Measurements from ENCODE around the gene OPHN1. TPM values are rescaled to one million over a fixed set of nuclear protein-coding genes. Genes with fewer than 3 reads are reported as not detected.

OPHN1 gene
- total RNA-seq, 1 donor from 2014 or later: 4.7 TPM

DNA sequence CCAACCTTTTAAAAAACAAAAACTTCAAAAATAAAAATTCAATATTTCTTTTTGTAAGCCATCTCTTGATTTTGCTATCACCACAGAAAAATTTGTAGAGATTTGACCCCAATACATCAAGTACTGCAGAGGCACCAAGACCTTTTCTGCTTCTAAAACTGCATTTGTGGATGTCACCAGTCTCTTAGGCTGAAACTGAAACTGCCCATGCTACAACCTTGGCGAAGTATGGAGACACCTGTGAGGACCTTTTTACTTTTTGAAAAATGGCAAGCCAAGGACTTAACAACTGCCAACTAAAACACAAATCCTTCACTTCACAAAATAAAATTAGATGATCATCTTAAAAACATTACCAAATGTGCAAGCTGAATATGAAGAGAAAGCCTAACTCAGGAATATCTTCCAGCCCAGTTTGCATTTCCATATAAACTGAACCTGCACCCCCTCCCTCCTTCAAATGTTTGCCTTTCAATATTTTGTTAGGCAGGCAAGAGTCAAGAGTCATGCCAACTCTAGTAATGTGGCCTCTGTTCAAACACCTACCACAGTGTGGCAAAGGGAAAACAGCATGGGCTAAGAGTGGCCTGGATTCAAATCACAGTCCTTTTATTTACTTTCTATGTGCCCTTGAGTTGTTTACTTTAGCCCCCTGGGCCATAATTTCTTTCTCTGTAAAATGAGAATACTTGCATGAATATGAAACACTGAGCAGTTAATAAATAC is 389.4 kb downstream of the OPHN1 start:
- DNase-seq (ENCODE audit: low spot score): no peak
- intact Hi-C loops (cut with DNase I): no loop called here

DNA sequence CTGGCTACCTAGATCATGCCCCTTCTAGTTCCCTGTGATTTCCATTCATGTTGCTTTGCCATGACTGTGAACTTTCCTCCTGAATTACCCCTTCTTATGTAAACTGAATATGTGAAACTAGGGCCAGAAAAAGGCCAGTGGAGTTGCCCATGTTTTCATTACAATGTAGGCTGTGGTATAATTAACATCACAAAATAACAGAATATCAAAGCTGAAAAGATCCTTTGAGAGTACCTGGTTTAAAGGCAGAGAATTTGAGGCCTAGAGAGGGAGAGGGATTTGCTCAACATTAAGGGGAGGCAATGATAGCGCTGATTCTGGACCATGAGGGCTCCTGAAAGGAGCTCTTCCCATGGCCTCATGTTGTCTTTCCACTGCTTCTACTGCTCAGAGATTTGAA is 392.2 kb downstream of the OPHN1 start:
- DNase-seq (ENCODE audit: low spot score): no peak
- intact Hi-C loops (cut with DNase I): no loop called here

DNA sequence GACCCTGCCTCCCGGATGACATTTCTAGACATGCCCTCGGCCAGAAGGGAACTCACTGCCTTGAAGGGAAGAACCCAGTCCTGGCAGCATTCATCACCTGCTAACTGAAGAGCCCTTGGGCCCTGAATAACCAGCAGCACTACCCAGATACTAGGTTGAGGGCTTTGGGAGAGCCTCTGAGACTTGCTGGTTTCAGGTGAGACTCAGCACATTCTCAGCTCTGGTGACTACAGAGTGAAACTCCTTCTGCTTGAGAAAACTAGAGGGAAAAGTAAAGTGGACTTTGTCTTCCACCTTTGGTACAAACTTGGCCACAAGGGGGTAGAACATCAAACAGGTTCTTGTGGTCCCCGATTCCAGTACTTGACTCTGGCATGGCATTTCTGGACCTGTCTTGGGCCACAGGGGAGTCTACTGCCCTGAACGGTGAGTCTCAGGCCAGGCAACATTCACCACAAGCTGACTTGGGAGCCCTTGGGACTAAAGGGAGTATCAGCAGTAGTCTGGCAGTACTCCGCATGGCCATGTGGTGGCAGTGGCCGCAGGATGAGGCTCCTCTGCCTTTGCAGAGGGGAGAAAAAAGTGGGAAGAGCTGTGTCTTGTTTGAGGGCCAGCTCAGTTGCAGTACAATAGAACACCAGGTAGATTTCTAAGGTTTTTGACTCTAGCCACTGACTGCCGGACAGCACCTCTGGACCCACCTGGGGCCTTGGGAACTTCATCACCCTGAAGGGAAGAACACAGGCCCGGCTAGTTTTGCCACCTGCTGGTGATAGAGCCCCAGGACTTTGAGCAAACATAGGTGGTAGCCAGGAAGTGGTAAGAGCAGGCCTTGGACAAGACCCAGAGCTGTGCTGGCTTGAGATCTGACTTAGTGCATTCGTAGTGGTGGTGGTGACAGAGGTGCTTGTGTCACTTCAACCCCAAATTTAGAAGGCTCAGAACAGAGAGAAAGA is 414.8 kb downstream of the OPHN1 start:
- DNase-seq (ENCODE audit: low spot score): no peak

DNA sequence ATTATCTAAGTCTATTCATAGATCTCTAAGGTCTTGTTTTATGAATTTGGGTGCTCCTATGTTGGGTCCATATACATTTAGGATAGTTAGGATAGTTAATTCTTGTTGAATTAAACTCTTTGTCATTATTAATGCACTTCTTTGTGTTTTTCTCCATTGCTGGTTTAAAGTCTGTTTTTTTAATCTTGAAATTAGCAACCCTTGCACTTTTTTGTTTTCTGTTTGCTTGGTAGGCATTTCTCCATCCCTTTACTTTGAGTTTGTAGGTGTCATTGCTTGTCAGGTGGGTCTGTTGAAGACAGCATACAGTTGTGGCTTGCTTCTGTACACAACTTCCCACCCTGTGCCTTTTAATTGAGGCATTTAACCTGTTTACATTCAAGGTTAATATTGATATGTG is 434.8 kb downstream of the OPHN1 start:
- intact Hi-C loops (cut with DNase I): no loop called here
- DNase-seq (ENCODE audit: low spot score): no peak

More for the DNA sequence above, 414.8 kb downstream of the OPHN1 start:
- intact Hi-C loops (cut with DNase I): no loop called here

Other genes with a start within 250 kb of the OPHN1 start
- 29.4 TPM for gene YIPF6, start 65.6 kb upstream of the OPHN1 start, total RNA-seq
- 6.5 TPM for gene STARD8, start 214.2 kb upstream of the OPHN1 start, total RNA-seq

Measured in cardiac septum (tissue), 1 donor.